Osteoblast (primary cell): ENCODE data around the gene SYT2. TPM values are rescaled to one million over a fixed set of nuclear protein-coding genes. Genes with fewer than 3 reads are reported as not detected.

Experiments used
- DNase-seq: peaks from one replicate; pipeline ENCODE4 v3.0.0; 2011; ENCODE audit warnings: low spot score, mixed read lengths; ENCODE audit not compliant: insufficient read length; ENCODE audit errors: missing footprints
- H2AFZ ChIP-seq: 2 replicates; pipeline ENCODE4 v1.6.0; 2011; ENCODE audit warnings: mild to moderate bottlenecking, low read length
- H3K27ac ChIP-seq: 2 replicates; pipeline ENCODE4 v1.5.1; 2011; ENCODE audit warnings: mild to moderate bottlenecking, low read depth, low read length, moderate library complexity
- H3K27me3 ChIP-seq: 2 replicates; pipeline ENCODE4 v1.6.0; 2012; ENCODE audit warnings: mild to moderate bottlenecking, control low read depth, inconsistent platforms, low read length, moderate library complexity; ENCODE audit not compliant: insufficient read depth
- H3K36me3 ChIP-seq: 2 replicates; pipeline ENCODE4 v1.5.1; 2011; ENCODE audit warnings: mild to moderate bottlenecking, low read length, control low read depth, moderate library complexity; ENCODE audit not compliant: insufficient read depth
- H3K4me1 ChIP-seq: 2 replicates; pipeline ENCODE4 v1.5.1; 2011; ENCODE audit warnings: mild to moderate bottlenecking, low read length, control low read depth, moderate library complexity; ENCODE audit not compliant: insufficient read depth
- H3K4me2 ChIP-seq: 2 replicates; pipeline ENCODE4 v1.6.0; 2011; ENCODE audit warnings: mild to moderate bottlenecking, low read length; ENCODE audit not compliant: insufficient read depth
- H3K4me3 ChIP-seq: fragments of 200-600 bp; sonication (generic); 3 replicates; pipeline ENCODE4 v1.5.1; 2012; ENCODE audit warnings: mild to moderate bottlenecking, low read length, inconsistent platforms; ENCODE audit not compliant: insufficient read depth
- H3K79me2 ChIP-seq: 2 replicates; pipeline ENCODE4 v1.6.0; 2012; ENCODE audit warnings: mild to moderate bottlenecking, low read length, control low read depth, inconsistent platforms; ENCODE audit not compliant: insufficient read depth
- H3K9me3 ChIP-seq: 2 replicates; pipeline ENCODE4 v1.5.1; 2011; ENCODE audit warnings: low read depth, low read length, control low read depth
- H4K20me1 ChIP-seq: 2 replicates; pipeline ENCODE4 v1.6.0; 2012; ENCODE audit warnings: mild to moderate bottlenecking, low read length, control low read depth; ENCODE audit not compliant: insufficient read depth
- CTCF ChIP-seq: IDR thresholded peaks from 2 replicates; pipeline ENCODE4 v1.5.1; 2011; ENCODE audit warnings: mild to moderate bottlenecking, low read depth, low read length, moderate library complexity; ENCODE audit errors: extremely low read depth
- total RNA-seq: library from RNA; depleted of rRNA; stranded (reverse); fragments of >200 nt; gene quantifications from 2 replicates; pipeline ENCODE4 v1.2.3, GENCODE V29; 2012

SYT2 gene
- total RNA-seq, 1 donor = not detected

- no peak overlapping the region for H3K27ac ChIP-seq
- H3K27me3 ChIP-seq = peaks cover 27% of the 10 kb centered on the region
- H2AFZ ChIP-seq = no peak overlapping the region
- no peak for TF ChIP-seq CTCF
- no peaks in the 10 kb centered on the region for H4K20me1 ChIP-seq
- H3K36me3 ChIP-seq = no peaks in the 10 kb centered on the region
- H3K4me1 ChIP-seq = no peaks in the 10 kb centered on the region
- H3K79me2 ChIP-seq = no peaks in the 10 kb centered on the region
- no peak overlapping the region for H3K4me3 ChIP-seq
- DNase-seq = no peak
- no peak overlapping the region for H3K4me2 ChIP-seq
- no peaks in the 10 kb centered on the region for H3K9me3 ChIP-seq
These were observed 47.1 kb downstream of the SYT2 start for GRCh38 chr1:202663131-202663530.

- H3K4me1 ChIP-seq = no peaks in the 10 kb centered on the region
- no peak for TF ChIP-seq CTCF
These were observed 48.2 kb downstream of the SYT2 start for GRCh38 chr1:202662081-202662480.

GRCh38 chr1:202661136-202661845, 49.0 kb downstream of the SYT2 start:
- no peaks in the 10 kb centered on the region for H4K20me1 ChIP-seq
- H3K27ac ChIP-seq = no peak overlapping the region
- H3K36me3 ChIP-seq = no peaks in the 10 kb centered on the region
- H2AFZ ChIP-seq = no peak overlapping the region
- H3K79me2 ChIP-seq = no peaks in the 10 kb centered on the region
- H3K9me3 ChIP-seq = no peaks in the 10 kb centered on the region
- H3K4me2 ChIP-seq = no peak overlapping the region
- no peak overlapping the region for H3K4me3 ChIP-seq
- peaks cover 31% of the 10 kb centered on the region for H3K27me3 ChIP-seq
- no peak for DNase-seq
- TF ChIP-seq CTCF = peak; percentile 32
- no peaks in the 10 kb centered on the region for H3K4me1 ChIP-seq

More at GRCh38 chr1:202662081-202662480, 48.2 kb downstream of the SYT2 start:
- H3K27me3 ChIP-seq = peaks cover 31% of the 10 kb centered on the region
- H3K36me3 ChIP-seq = no peaks in the 10 kb centered on the region
- H3K4me3 ChIP-seq = no peak overlapping the region
- no peak overlapping the region for H3K27ac ChIP-seq
- no peaks in the 10 kb centered on the region for H3K9me3 ChIP-seq
- H4K20me1 ChIP-seq = no peaks in the 10 kb centered on the region
- no peak overlapping the region for H2AFZ ChIP-seq
- no peaks in the 10 kb centered on the region for H3K79me2 ChIP-seq
- H3K4me2 ChIP-seq = no peak overlapping the region
- no peak for DNase-seq

- Histone ChIP-seq H3K36me3 (no peaks in the 10 kb centered on the region), H4K20me1 (no peaks in the 10 kb centered on the region), H3K4me2 (no peak overlapping the region), H3K4me3 (no peak overlapping the region), H2AFZ (no peak overlapping the region), H3K27me3 (peaks cover 31% of the 10 kb centered on the region), H3K4me1 (no peaks in the 10 kb centered on the region), H3K27ac (no peak overlapping the region), H3K9me3 (no peaks in the 10 kb centered on the region), H3K79me2 (no peaks in the 10 kb centered on the region)
- no peak for DNase-seq
- no peak for TF ChIP-seq CTCF
These were observed 50.3 kb downstream of the SYT2 start for GRCh38 chr1:202659974-202660373.
